Astrocyte of the hippocampus (primary cell): ENCODE data around the gene IL24.

Source experiments
- DNase-seq: peaks from one replicate; pipeline ENCODE4 v3.0.0; 2011; ENCODE audit warnings: low read depth, low spot score

Gene IL24

GRCh38 chr1:206953126-206953525 lies 55.9 kb downstream of the IL24 start:
- no peak for DNase-seq

- no peak for DNase-seq
Measured at GRCh38 chr1:206953626-206954025, 56.4 kb downstream of the IL24 start.
